AG10803 (cell line): Measurements from ENCODE around the gene KCMF1.

Source experiments
- DNase-seq: peaks from one replicate; pipeline ENCODE4 v3.0.0; 2010; ENCODE audit warnings: low read depth
- H3K4me3 ChIP-seq: 2 replicates; pipeline ENCODE4 v1.5.1; 2011; ENCODE audit warnings: mild to moderate bottlenecking, low read length, control low read depth
- CTCF ChIP-seq: conservative IDR thresholded peaks from 2 replicates; pipeline ENCODE4 v1.5.1; 2011; ENCODE audit warnings: mild to moderate bottlenecking, low read length, control low read depth, inconsistent platforms

KCMF1 gene

GRCh38 chr2:84970868-84971509 lies at the start of gene KCMF1:
Gene KCMF1, plus strand, starts transcription at chr2:84971161. Its CDS starts 291 bp downstream, at chr2:84971452.
- peak; percentile 77 for DNase-seq
- H3K4me3 ChIP-seq = peak within 1 kb of the TSS; percentile 79
- TF ChIP-seq CTCF = no peak

GRCh38 chr2:84923009-84923408 lies 48.0 kb upstream of the KCMF1 start:
- DNase-seq = no peak
- no peak for TF ChIP-seq CTCF
- H3K4me3 ChIP-seq = no peak overlapping the region

- no peak for TF ChIP-seq CTCF
- H3K4me3 ChIP-seq = no peak overlapping the region
- peak; percentile 78 for DNase-seq
Observed at GRCh38 chr2:84924173-84925106, 46.5 kb upstream of the KCMF1 start.

- H3K4me3 ChIP-seq = no peak overlapping the region
- no peak for TF ChIP-seq CTCF
- no peak for DNase-seq
Observed at GRCh38 chr2:84925336-84925723, 45.6 kb upstream of the KCMF1 start.

- peak overlapping the region; percentile 54 for H3K4me3 ChIP-seq
- peak; percentile 81 for TF ChIP-seq CTCF
Observed at GRCh38 chr2:84925724-84926376, 45.1 kb upstream of the KCMF1 start.

GRCh38 chr2:84927275-84927627 lies 43.7 kb upstream of the KCMF1 start:
- DNase-seq = no peak
- no peak overlapping the region for H3K4me3 ChIP-seq
- TF ChIP-seq CTCF = no peak

More at GRCh38 chr2:84925724-84926376, 45.1 kb upstream of the KCMF1 start:
- peak; percentile 89 for DNase-seq
